Keratinocyte (primary cell): ENCODE results near the gene SIGLECL1. TPM values are rescaled to one million over a fixed set of nuclear protein-coding genes. Genes with fewer than 3 reads are reported as not detected.

ENCODE experiments used
- DNase-seq: peaks from one replicate; pipeline ENCODE4 v3.0.0-alpha.2; 2011; ENCODE audit warnings: low read depth, missing footprints, low spot score
- FAIRE-seq: peaks from 2 replicates; lab custom pipeline; 2011; peaks lifted over from hg19 to GRCh38; lab: Jason Lieb, UNC
- H2AFZ ChIP-seq: 2 replicates; pipeline ENCODE4 v1.6.0; 2012; ENCODE audit warnings: low read length, control low read depth, inconsistent platforms; ENCODE audit not compliant: control insufficient read depth
- H3K27ac ChIP-seq: 2 replicates; pipeline ENCODE4 v1.5.1; 2011; ENCODE audit warnings: low read length; ENCODE audit not compliant: control insufficient read depth, insufficient read depth
- H3K27me3 ChIP-seq: 3 replicates; pipeline ENCODE4 v1.6.0; 2011; ENCODE audit warnings: low read length; ENCODE audit not compliant: control insufficient read depth, insufficient read depth; ENCODE audit errors: extremely low read depth
- H3K36me3 ChIP-seq, 2 experiments: 2 replicates in 1 of 2; 3 replicates in 1 of 2; pipeline ENCODE4 v1.5.1; 2011; ENCODE audit warnings: low read length in 2 of 2, mild to moderate bottlenecking in 1 of 2; ENCODE audit not compliant: control insufficient read depth in 2 of 2, insufficient read depth in 2 of 2; ENCODE audit errors: extremely low read depth in 1 of 2
- H3K4me1 ChIP-seq: 3 replicates; pipeline ENCODE4 v1.5.1; 2011; ENCODE audit warnings: low read length; ENCODE audit not compliant: control insufficient read depth, insufficient read depth; ENCODE audit errors: extremely low read depth
- H3K4me2 ChIP-seq: 3 replicates; pipeline ENCODE4 v1.6.0; 2011; ENCODE audit warnings: low read depth, low read length; ENCODE audit not compliant: control insufficient read depth, insufficient read depth; ENCODE audit errors: extremely low read depth
- H3K4me3 ChIP-seq, 3 experiments: fragments of 200-600 bp in 1 of 3; sonication (generic) in 1 of 3; 2 replicates in 2 of 3; 3 replicates in 1 of 3; pipeline ENCODE4 v1.5.1; 2011 to 2016; ENCODE audit warnings: low read length in 3 of 3, mild to moderate bottlenecking in 3 of 3, control low read depth in 2 of 3, inconsistent platforms in 1 of 3, low read depth in 1 of 3, mixed read lengths in 1 of 3, mixed run types in 1 of 3, moderate library complexity in 1 of 3; ENCODE audit not compliant: control insufficient read depth in 2 of 3, insufficient read depth in 2 of 3; ENCODE audit errors: extremely low read depth in 1 of 3
- H3K79me2 ChIP-seq: 2 replicates; pipeline ENCODE4 v1.6.0; 2012; ENCODE audit warnings: low read length; ENCODE audit not compliant: control insufficient read depth, insufficient read depth
- H3K9ac ChIP-seq: 3 replicates; pipeline ENCODE4 v1.6.0; 2011; ENCODE audit warnings: low read length; ENCODE audit not compliant: control insufficient read depth, insufficient read depth; ENCODE audit errors: extremely low read depth
- H3K9me1 ChIP-seq: 3 replicates; pipeline ENCODE4 v1.6.0; 2011; ENCODE audit warnings: low read length; ENCODE audit not compliant: control insufficient read depth, insufficient read depth; ENCODE audit errors: extremely low read depth
- H3K9me3 ChIP-seq: 2 replicates; pipeline ENCODE4 v1.5.1; 2012; ENCODE audit warnings: low read depth, low read length; ENCODE audit not compliant: control insufficient read depth
- H4K20me1 ChIP-seq: 3 replicates; pipeline ENCODE4 v1.6.0; 2011; ENCODE audit warnings: low read length; ENCODE audit not compliant: control insufficient read depth, insufficient read depth; ENCODE audit errors: extremely low read depth
- EZH2 ChIP-seq: IDR thresholded peaks from one replicate; pipeline ENCODE4 v1.6.1; 2012; ENCODE audit warnings: inconsistent platforms, mild to moderate bottlenecking, low read length, moderate library complexity
- dilution Hi-C: fragments of 300-500 bp; cut with MboI; formaldehyde crosslinking; loops from one replicate; pipeline ENCODE4 v1.7.0; 2020; ENCODE audit warnings: low sequenced_read_pairs; ENCODE audit not compliant: extremely low pct_ligation_motif_present
- polyA plus RNA-seq, 5 experiments: library from polyadenylated mRNA; depleted of rRNA in 3 of 5; stranded (reverse) in 3 of 5; stranded (forward) in 1 of 5; unstranded in 1 of 5; fragments of >200 nt; gene quantifications; 1 replicate in 1 of 5; 2 replicates in 3 of 5; 3 replicates in 1 of 5; pipeline versions ENCODE4 v1.2.1 to v1.2.3, GENCODE V29; 2011 to 2012; ENCODE audit warnings: missing spikeins in 2 of 5, low read depth in 1 of 5, low replicate concordance in 1 of 5
- TF ChIP-seq, protein P1 (sequence below), 3 experiments: IDR thresholded peaks in 1 of 3; conservative IDR thresholded peaks in 1 of 3; optimal IDR thresholded peaks in 1 of 3; 2 replicates in 2 of 3; 3 replicates in 1 of 3; pipeline versions ENCODE3 to v1.5.1; 2011; ENCODE audit warnings: low read length in 3 of 3, mild to moderate bottlenecking in 3 of 3, moderate library complexity in 2 of 3, control low read depth in 1 of 3, inconsistent platforms in 1 of 3; ENCODE audit not compliant: insufficient read depth in 2 of 3; ENCODE audit errors: extremely low read depth in 1 of 3

SIGLECL1 gene
- polyA plus RNA-seq, 1 donor (not counting 4 experiments of a cell fraction or from before 2014, with no cell fraction given), result not detected

DNA sequence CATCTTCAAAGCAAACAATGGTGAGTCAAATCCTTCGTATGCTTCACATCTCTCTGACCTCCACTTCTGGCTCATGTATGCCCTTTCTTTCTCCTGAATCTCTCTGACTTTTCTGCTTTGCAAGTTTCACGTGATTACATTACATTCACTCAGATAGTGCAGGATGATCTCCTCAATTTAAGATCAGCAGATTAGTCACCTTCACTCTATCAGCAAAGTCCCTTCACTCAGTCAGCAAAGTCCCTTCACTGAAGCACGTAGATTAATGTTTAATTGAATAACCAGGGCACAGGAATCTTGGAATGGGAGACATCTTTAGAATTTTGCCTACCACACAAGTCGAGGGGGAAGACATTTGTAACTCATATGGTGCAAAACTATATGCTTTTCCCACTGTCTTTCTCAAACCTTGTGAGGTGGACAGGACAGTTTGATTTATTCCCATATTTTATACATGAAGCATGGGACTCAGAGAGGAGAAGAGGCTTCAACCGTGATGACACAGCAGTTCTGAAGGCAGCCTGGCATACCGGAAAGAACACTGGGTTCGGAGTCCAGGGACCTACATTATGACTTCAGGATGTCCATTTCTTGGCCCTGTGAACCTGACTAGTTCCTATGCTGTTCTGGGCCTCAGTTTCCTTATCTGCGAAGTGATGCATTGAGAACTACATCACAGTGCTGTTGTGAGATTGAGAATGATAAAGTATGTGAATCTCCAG, 23.3 kb downstream of the SIGLECL1 start:
- Histone ChIP-seq H3K36me3 (no peaks in the 10 kb centered on the region), H3K9me1 (no peaks in the 10 kb centered on the region), H2AFZ (no peak overlapping the region), H3K4me3 (no peak overlapping the region), H3K79me2 (no peaks in the 10 kb centered on the region), H3K27me3 (no peaks in the 10 kb centered on the region), H3K9ac (no peak overlapping the region), H3K27ac (no peak overlapping the region), H4K20me1 (no peaks in the 10 kb centered on the region), H3K4me1 (no peaks in the 10 kb centered on the region), H3K9me3 (no peaks in the 10 kb centered on the region), H3K4me2 (no peak overlapping the region)
- TF ChIP-seq, protein P1, sequence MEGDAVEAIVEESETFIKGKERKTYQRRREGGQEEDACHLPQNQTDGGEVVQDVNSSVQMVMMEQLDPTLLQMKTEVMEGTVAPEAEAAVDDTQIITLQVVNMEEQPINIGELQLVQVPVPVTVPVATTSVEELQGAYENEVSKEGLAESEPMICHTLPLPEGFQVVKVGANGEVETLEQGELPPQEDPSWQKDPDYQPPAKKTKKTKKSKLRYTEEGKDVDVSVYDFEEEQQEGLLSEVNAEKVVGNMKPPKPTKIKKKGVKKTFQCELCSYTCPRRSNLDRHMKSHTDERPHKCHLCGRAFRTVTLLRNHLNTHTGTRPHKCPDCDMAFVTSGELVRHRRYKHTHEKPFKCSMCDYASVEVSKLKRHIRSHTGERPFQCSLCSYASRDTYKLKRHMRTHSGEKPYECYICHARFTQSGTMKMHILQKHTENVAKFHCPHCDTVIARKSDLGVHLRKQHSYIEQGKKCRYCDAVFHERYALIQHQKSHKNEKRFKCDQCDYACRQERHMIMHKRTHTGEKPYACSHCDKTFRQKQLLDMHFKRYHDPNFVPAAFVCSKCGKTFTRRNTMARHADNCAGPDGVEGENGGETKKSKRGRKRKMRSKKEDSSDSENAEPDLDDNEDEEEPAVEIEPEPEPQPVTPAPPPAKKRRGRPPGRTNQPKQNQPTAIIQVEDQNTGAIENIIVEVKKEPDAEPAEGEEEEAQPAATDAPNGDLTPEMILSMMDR (optimal IDR thresholded peaks at IDR 0.05 in 1 of 3, IDR thresholded peaks at IDR 0.05 in 1 of 3, conservative IDR thresholded peaks at IDR 0.05 in 1 of 3; ENCODE audit: extremely low read depth in 1 of 3, insufficient read depth in 2 of 3, low read length in 3 of 3), result no peak
- no peak for TF ChIP-seq EZH2
- dilution Hi-C loops, result no loop called here
- FAIRE-seq (no peak), DNase-seq (no peak)

DNA sequence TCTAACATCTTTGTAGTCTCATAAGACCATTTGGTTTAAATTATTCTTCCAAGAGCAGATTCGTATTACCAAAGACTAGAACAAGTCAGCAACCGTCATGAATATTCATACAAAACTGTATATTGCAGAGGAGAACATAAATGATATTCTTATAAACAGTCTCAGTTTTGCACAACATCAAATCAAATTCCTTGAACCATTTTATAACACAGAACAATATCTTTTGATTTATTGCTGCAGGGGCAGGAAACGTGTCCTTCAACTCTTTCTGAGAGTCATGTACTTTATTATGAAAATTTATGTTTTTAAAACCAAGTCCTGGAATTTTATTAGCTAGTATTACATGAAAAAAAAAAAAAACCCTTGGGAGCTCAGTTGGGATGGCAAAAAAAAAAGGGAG, 26.2 kb downstream of the SIGLECL1 start:
- Histone ChIP-seq H3K27ac (no peak overlapping the region), H2AFZ (no peak overlapping the region), H3K4me3 (no peak overlapping the region), H3K36me3 (no peaks in the 10 kb centered on the region), H3K9ac (no peak overlapping the region), H3K4me1 (no peaks in the 10 kb centered on the region), H3K9me1 (no peaks in the 10 kb centered on the region), H4K20me1 (no peaks in the 10 kb centered on the region), H3K79me2 (no peaks in the 10 kb centered on the region), H3K9me3 (no peaks in the 10 kb centered on the region), H3K4me2 (no peak overlapping the region), H3K27me3 (no peaks in the 10 kb centered on the region)
- FAIRE-seq, result no peak
- no peak for DNase-seq
- dilution Hi-C loops, result no loop called here
- TF ChIP-seq, protein P1 (optimal IDR thresholded peaks at IDR 0.05 in 1 of 3, IDR thresholded peaks at IDR 0.05 in 1 of 3, conservative IDR thresholded peaks at IDR 0.05 in 1 of 3; ENCODE audit: extremely low read depth in 1 of 3, insufficient read depth in 2 of 3, low read length in 3 of 3), result no peak
- no peak for TF ChIP-seq EZH2
